Measurements from ENCODE around the gene LCE2D. TPM values are rescaled to one million over a fixed set of nuclear protein-coding genes. Genes with fewer than 3 reads are reported as not detected.

LCE2D gene
- total RNA-seq: not detected in 2 replicates

DNA sequence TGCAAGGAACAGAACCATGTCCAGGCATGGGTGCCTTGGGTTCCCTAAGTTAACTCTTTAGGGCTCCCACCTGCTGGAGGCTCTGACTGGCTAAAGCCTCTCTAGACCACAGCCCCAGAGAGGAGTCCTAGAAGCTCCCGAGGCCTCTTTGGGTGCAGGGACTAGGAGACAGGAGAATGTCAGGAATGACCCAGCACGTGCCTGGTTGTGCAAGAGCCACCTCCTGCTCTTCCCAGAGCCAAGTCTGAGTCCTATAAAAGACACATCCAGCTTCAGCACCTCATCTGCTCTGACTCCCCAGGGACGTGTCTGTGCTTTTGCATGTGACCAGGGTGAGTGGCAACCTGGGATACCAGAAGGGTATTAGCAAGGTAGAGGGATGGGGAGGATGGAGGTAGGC, at the start of gene LCE2D:
Gene LCE2D, plus strand, starts transcription at position 283 of the 400 bp plus-strand sequence. CDS start 726 bp downstream, outside the sequence.

DNA sequence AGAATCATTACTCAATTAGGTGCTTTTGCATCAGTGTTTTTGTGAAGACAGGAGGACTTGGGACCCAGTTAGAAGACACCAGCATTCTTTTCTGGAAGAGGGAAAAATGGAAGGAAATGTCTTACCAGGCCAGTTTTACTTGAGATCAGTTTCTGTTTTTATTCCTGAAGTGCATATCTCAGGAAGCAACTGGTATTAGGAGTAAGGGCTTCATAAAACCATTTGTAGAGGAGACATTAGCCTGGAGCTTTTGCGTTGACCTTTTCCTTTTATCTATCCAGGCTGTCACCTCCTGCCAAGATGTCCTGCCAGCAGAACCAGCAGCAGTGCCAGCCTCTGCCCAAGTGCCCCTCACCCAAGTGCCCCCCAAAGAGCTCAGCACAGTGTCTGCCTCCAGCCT, 49.7 kb upstream of the LCE2D start, which contains the start of gene LCE3B:
Gene LCE3B, plus strand, starts transcription at position 301 of the 400 bp plus-strand sequence. Its CDS starts 0 bp downstream, at position 301.

GRCh38 chr1:152622803-152623202, 40.4 kb upstream of the LCE2D start, which contains the start of gene LCE3A:
TSS of gene LCE3A (minus strand) at chr1:152623103. CDS start at chr1:152623103, 0 bp downstream.

GRCh38 chr1:152674983-152675382, 11.8 kb downstream of the LCE2D start, which contains the start of gene LCE2C:
TSS of gene LCE2C (plus strand) at chr1:152675279. CDS start at chr1:152676016, 737 bp downstream.

DNA sequence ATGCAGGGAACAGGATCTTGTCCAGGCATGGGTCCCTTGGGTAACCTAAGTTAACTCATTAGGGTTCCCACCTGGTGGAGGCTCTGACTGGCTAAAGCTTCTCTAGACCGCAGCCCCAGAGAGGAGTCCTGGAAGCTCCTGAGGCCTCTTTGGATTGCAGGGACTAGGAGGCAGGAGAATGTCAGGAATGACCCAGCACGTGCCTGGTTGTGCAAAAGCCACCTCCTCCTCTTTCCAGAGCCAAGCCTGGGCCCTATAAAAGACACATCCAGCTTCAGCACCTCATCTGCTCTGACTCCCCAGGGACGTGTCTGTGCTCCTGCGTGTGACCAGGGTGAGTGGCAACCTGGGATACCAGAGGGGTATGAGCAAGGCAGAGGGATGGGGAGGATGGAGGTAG, 22.6 kb downstream of the LCE2D start, which contains the start of gene LCE2B:
Gene LCE2B, plus strand, starts transcription at position 301 of the 400 bp plus-strand sequence. CDS start 721 bp downstream, outside the sequence.

DNA sequence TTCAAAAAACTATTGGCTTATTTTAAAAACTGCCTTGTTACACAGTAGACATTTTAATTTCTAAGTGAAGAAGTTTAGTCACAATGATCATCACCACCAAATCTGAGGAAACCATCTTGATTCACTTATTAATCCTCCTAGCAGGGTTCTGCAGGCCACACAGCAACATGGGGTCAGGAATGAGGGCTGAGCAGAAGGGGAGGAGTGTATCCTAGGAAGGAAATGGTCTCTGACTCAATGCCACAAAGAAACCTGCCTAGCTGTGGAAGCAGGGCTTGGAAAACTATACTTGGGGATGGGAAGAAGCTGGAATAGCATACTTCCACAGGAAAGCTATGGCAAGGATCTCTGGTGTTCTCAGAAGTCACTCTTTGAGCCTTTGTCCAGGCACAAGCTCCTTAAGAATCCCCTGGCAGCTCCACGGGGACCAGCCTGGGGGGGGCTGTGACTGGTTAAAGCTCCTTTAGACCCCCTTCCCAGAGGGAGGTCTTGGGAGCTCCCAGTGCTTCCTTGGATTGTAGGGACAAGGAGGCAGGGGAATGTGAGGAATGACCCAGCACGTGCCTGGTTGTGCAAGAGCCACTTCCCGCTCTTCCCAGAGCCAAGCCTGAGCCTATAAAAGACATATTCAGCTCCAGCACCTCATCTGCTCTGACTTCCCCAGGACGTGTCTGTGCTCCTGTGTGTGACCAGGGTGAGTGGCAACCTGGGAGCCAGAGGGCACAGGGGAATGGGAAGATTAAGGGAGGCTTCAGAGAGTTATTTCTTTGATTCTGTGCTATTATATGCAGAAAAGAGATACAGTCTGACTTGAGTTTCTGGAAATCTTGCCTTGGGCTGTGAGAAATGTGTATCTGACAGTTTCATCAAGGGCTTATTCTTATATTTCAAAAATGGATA, 34.8 kb downstream of the LCE2D start, which contains the start of gene LCE2A:
Gene LCE2A, plus strand, starts transcription at position 645 of the 900 bp plus-strand sequence. CDS start 557 bp downstream, outside the sequence.

DNA sequence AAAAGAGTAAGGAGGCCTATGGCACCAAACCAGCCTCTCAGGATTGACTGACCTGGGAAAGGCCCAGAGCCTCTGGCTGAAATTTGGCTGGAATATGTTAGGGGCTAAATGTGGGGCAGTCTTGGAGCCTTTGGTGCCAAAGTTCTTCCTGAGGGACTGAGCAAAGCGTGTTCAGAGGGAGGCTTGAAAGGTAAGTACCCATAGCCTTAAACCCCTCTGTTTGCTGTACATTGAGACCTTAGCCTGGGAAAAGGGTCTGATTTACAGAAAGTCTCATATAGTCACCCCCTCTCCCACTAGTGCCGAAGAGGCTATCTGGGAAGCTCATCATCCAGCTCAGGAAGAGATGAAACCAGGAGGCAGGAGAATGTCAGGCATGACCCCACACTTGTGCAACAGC, 44.7 kb downstream of the LCE2D start, which contains the start of gene LCE4A:
Gene LCE4A, plus strand, starts transcription at position 301 of the 400 bp plus-strand sequence. CDS start 916 bp downstream, outside the sequence.

Other genes with a start within 250 kb of the LCE2D start
- not detected in 2 replicates for gene CRNN, start 249.1 kb upstream of the LCE2D start, total RNA-seq
- not detected in 2 replicates for gene LCE5A, start 152.6 kb upstream of the LCE2D start, total RNA-seq
- gene CRCT1, start 148.9 kb upstream of the LCE2D start, total RNA-seq: not detected in 2 replicates
- gene LCE3E, start 96.6 kb upstream of the LCE2D start, total RNA-seq: not detected in 2 replicates
- not detected in 2 replicates for gene LCE3D, start 82.9 kb upstream of the LCE2D start, total RNA-seq
- not detected in 2 replicates for gene LCE3C, start 63.1 kb upstream of the LCE2D start, total RNA-seq
- gene LCE3B, start 49.6 kb upstream of the LCE2D start, total RNA-seq: not detected in 2 replicates
- gene LCE3A, start 40.3 kb upstream of the LCE2D start, total RNA-seq: not detected in 2 replicates
- not detected in 2 replicates for gene LCE2C, start 11.9 kb downstream of the LCE2D start, total RNA-seq
- gene LCE2B, start 22.7 kb downstream of the LCE2D start, total RNA-seq: not detected in 2 replicates
- not detected in 2 replicates for gene LCE2A, start 35.0 kb downstream of the LCE2D start, total RNA-seq
- not detected in 2 replicates for gene LCE4A, start 44.8 kb downstream of the LCE2D start, total RNA-seq
- gene KPRP, start 94.6 kb downstream of the LCE2D start, total RNA-seq: not detected in 2 replicates
- not detected in 2 replicates for gene LCE1F, start 111.8 kb downstream of the LCE2D start, total RNA-seq
- not detected in 2 replicates for gene LCE1E, start 122.9 kb downstream of the LCE2D start, total RNA-seq
- not detected in 2 replicates for gene LCE1D, start 133.3 kb downstream of the LCE2D start, total RNA-seq
- not detected in 2 replicates for gene LCE1C, start 143.3 kb downstream of the LCE2D start, total RNA-seq
- not detected in 2 replicates for gene LCE1B, start 148.6 kb downstream of the LCE2D start, total RNA-seq
- not detected in 2 replicates for gene LCE1A, start 164.1 kb downstream of the LCE2D start, total RNA-seq
- not detected in 2 replicates for gene LCE6A, start 179.5 kb downstream of the LCE2D start, total RNA-seq
- not detected in 2 replicates for gene LCE7A, start 196.6 kb downstream of the LCE2D start, total RNA-seq
- not detected in 2 replicates for gene SMCP, start 214.9 kb downstream of the LCE2D start, total RNA-seq
- gene IVL, start 245.2 kb downstream of the LCE2D start, total RNA-seq: not detected in 2 replicates